Loucy (cell line): ENCODE results near the gene HEXIM1.

Experiments used
- H2AFZ ChIP-seq: fragments of 200-600 bp; sonication (generic); 2 replicates; pipeline ENCODE4 v1.6.0; 2016; ENCODE audit warnings: antibody characterized with exemption, mild to moderate bottlenecking, low read length, moderate library complexity
- H3F3A ChIP-seq: fragments of 200-600 bp; 2 replicates; pipeline ENCODE4 v1.6.0; 2016; ENCODE audit warnings: antibody characterized with exemption, low read depth, mild to moderate bottlenecking
- H3K27me3 ChIP-seq: fragments of 200-600 bp; sonication (generic); 2 replicates; pipeline ENCODE4 v1.6.1; 2014; ENCODE audit warnings: low read length, mild to moderate bottlenecking; ENCODE audit not compliant: insufficient read depth, poor library complexity, severe bottlenecking
- H3K36me3 ChIP-seq: fragments of 200-600 bp; sonication (generic); 2 replicates; pipeline ENCODE4 v1.6.1; 2016; ENCODE audit warnings: low read length; ENCODE audit not compliant: insufficient read depth
- H3K4me1 ChIP-seq: fragments of 200-600 bp; sonication (generic); 2 replicates; pipeline ENCODE4 v1.5.1; 2014; ENCODE audit warnings: low read length, mild to moderate bottlenecking; ENCODE audit not compliant: insufficient read depth, poor library complexity, severe bottlenecking
- H3K4me2 ChIP-seq: fragments of 200-600 bp; sonication (generic); 2 replicates; pipeline ENCODE4 v1.6.0; 2014; ENCODE audit warnings: antibody characterized with exemption, low read length, low read depth, mild to moderate bottlenecking; ENCODE audit not compliant: poor library complexity, severe bottlenecking
- H3K4me3 ChIP-seq: fragments of 200-600 bp; sonication (generic); 2 replicates; pipeline ENCODE4 v1.5.1; 2014; ENCODE audit warnings: low read length, mild to moderate bottlenecking, mixed read lengths; ENCODE audit not compliant: poor library complexity, severe bottlenecking
- H3K79me2 ChIP-seq: fragments of 200-600 bp; sonication (generic); 2 replicates; pipeline ENCODE4 v1.6.1; 2014; ENCODE audit warnings: low read length; ENCODE audit not compliant: insufficient read depth
- H3K9ac ChIP-seq: fragments of 200-600 bp; sonication (generic); 2 replicates; pipeline ENCODE4 v1.6.0; 2014; ENCODE audit warnings: mild to moderate bottlenecking, low read depth, low read length, moderate library complexity; ENCODE audit not compliant: poor library complexity, severe bottlenecking
- H3K9me2 ChIP-seq: fragments of 200-600 bp; sonication (generic); replicated peaks from 2 replicates; pipeline ENCODE4 v1.6.1; 2016; ENCODE audit warnings: low read depth, low read length, mixed read lengths
- H3K9me3 ChIP-seq: fragments of 200-600 bp; sonication (generic); 2 replicates; pipeline ENCODE4 v1.6.1; 2014; ENCODE audit warnings: mild to moderate bottlenecking, antibody characterized with exemption, low read length, low read depth; ENCODE audit not compliant: insufficient read depth
- H4K20me1 ChIP-seq: fragments of 200-600 bp; sonication (generic); 2 replicates; pipeline ENCODE4 v1.6.0; 2014; ENCODE audit warnings: antibody characterized with exemption, low read length, mild to moderate bottlenecking; ENCODE audit not compliant: insufficient read depth, poor library complexity, severe bottlenecking
- EZH2phosphoT487 ChIP-seq: fragments of 200-600 bp; IDR thresholded peaks from 2 replicates; pipeline ENCODE4 v1.6.1; 2018; ENCODE audit warnings: antibody characterized with exemption, mild to moderate bottlenecking, moderate library complexity, borderline replicate concordance
- TF ChIP-seq, protein P1 (sequence below): fragments of 200-600 bp; sonication (generic); conservative IDR thresholded peaks from 2 replicates; pipeline ENCODE4 v1.5.1; 2014; ENCODE audit warnings: mild to moderate bottlenecking, antibody characterized with exemption, low read length

Gene HEXIM1

GRCh38 chr17:45150911-45151809, 2.9 kb downstream of the HEXIM1 start:
- Histone ChIP-seq H3K9me2 (no peaks in the 10 kb centered on the region), H3F3A (peaks cover 6% of the 10 kb centered on the region), H3K9me3 (no peaks in the 10 kb centered on the region), H3K9ac (peak overlapping the region; percentile 81), H4K20me1 (peaks cover 35% of the 10 kb centered on the region), H2AFZ (no peak overlapping the region), H3K4me1 (peaks cover 24% of the 10 kb centered on the region), H3K79me2 (peaks cover 45% of the 10 kb centered on the region), H3K4me3 (peak overlapping the region; percentile 94), H3K27me3 (no peaks in the 10 kb centered on the region), H3K36me3 (no peaks in the 10 kb centered on the region), H3K4me2 (peak overlapping the region; percentile 87)
- TF ChIP-seq, protein P1, sequence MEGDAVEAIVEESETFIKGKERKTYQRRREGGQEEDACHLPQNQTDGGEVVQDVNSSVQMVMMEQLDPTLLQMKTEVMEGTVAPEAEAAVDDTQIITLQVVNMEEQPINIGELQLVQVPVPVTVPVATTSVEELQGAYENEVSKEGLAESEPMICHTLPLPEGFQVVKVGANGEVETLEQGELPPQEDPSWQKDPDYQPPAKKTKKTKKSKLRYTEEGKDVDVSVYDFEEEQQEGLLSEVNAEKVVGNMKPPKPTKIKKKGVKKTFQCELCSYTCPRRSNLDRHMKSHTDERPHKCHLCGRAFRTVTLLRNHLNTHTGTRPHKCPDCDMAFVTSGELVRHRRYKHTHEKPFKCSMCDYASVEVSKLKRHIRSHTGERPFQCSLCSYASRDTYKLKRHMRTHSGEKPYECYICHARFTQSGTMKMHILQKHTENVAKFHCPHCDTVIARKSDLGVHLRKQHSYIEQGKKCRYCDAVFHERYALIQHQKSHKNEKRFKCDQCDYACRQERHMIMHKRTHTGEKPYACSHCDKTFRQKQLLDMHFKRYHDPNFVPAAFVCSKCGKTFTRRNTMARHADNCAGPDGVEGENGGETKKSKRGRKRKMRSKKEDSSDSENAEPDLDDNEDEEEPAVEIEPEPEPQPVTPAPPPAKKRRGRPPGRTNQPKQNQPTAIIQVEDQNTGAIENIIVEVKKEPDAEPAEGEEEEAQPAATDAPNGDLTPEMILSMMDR = no peak
- TF ChIP-seq EZH2phosphoT487 = no peak

DNA sequence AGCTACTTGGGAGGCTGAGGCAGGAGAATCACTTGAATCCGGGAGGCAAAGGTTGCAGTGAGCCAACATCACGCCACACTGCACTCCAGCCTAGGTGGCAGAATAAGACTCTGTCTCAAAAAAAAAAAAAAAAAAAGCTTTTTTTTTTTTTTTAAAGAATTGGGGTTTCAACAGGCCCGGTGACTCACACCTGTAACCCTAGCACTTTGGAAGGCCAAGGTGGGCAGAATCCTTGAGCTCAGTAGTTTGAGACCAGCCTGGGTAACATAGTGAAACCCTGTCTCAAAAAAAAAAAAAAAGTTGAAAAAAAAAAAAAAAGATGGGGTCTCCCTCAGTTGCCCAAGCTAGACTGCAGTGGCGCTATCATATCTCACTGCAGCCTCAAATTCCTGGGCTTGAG, 6.8 kb downstream of the HEXIM1 start:
- Histone ChIP-seq H3K27me3 (no peaks in the 10 kb centered on the region), H4K20me1 (peaks cover 22% of the 10 kb centered on the region), H3F3A (peaks cover 6% of the 10 kb centered on the region), H2AFZ (no peak overlapping the region), H3K9me2 (no peaks in the 10 kb centered on the region), H3K79me2 (peaks cover 33% of the 10 kb centered on the region), H3K4me1 (peaks cover 24% of the 10 kb centered on the region), H3K4me2 (no peak overlapping the region), H3K4me3 (no peak overlapping the region), H3K36me3 (no peaks in the 10 kb centered on the region), H3K9me3 (no peaks in the 10 kb centered on the region), H3K9ac (no peak overlapping the region)
- TF ChIP-seq, protein P1 = no peak
- no peak for TF ChIP-seq EZH2phosphoT487

GRCh38 chr17:45155483-45155882, 7.2 kb downstream of the HEXIM1 start:
- Histone ChIP-seq H3K4me2 (no peak overlapping the region), H3K4me1 (peaks cover 28% of the 10 kb centered on the region), H3K79me2 (peaks cover 33% of the 10 kb centered on the region), H3K27me3 (no peaks in the 10 kb centered on the region), H4K20me1 (peaks cover 19% of the 10 kb centered on the region), H2AFZ (no peak overlapping the region), H3K9ac (no peak overlapping the region), H3K4me3 (no peak overlapping the region), H3K9me3 (no peaks in the 10 kb centered on the region), H3F3A (peaks cover 6% of the 10 kb centered on the region), H3K9me2 (no peaks in the 10 kb centered on the region), H3K36me3 (no peaks in the 10 kb centered on the region)
- no peak for TF ChIP-seq EZH2phosphoT487
- TF ChIP-seq, protein P1 = no peak
